ENCODE measurements around the gene AUTS2.
A peak's percentile ranks its signal among the peaks of the same experiment; 100 is the strongest.
"Not testable (repeated sequence)": the region's sequence is repeated elsewhere in the genome, so short reads cannot be mapped to it uniquely, and the experiment has no call there.

Gene AUTS2

DNA sequence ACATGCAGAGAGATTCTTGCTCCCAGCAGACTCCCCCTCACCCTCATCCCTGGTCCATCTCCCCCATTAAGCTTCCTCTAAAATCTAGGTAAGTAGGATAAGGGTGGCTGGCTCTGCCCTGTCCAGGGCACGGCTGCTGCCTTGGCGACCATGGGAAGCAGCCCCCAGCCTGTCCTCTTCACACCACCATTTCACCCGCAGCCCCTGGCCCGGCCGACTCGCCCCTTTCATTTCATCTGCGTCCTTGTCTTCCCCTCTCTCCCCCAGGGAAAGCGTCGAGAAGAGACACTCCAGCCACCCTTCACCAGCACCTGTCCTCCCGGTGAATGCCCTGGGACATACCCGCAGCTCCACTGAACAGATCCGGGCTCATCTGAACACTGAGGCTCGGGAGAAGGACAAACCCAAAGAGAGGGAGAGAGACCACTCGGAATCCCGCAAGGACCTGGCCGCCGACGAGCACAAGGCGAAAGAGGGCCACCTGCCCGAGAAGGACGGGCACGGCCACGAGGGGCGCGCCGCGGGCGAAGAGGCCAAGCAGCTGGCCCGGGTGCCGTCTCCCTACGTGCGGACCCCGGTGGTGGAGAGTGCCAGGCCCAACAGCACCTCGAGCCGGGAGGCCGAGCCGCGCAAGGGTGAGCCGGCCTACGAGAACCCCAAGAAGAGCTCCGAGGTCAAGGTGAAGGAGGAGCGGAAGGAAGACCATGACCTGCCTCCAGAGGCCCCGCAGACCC is 1191.4 kb downstream of the AUTS2 start:
- DNase-seq = no peak

DNA sequence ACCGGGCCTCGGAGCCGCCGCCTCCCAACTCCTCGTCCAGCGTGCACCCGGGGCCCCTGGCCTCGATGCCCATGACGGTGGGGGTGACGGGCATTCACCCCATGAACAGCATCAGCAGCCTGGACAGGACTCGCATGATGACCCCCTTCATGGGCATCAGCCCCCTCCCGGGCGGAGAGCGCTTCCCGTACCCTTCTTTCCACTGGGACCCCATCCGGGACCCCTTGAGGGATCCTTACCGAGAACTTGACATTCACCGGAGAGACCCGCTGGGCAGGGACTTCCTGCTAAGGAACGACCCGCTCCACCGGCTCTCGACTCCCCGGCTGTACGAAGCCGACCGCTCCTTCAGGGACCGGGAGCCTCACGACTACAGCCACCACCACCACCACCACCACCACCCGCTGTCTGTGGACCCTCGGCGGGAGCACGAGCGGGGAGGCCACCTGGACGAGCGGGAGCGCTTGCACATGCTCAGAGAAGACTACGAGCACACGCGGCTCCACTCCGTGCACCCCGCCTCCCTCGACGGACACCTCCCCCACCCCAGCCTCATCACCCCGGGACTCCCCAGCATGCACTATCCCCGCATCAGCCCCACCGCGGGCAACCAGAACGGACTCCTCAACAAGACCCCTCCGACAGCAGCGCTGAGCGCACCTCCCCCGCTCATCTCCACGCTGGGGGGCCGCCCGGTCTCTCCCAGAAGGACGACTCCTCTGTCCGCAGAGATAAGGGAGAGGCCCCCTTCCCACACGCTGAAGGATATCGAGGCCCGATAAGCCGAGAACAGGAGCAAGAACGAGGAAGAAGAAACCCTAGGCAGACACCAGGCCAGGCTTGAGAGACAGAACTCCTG is 1192.2 kb downstream of the AUTS2 start:
- no peak for DNase-seq

DNA sequence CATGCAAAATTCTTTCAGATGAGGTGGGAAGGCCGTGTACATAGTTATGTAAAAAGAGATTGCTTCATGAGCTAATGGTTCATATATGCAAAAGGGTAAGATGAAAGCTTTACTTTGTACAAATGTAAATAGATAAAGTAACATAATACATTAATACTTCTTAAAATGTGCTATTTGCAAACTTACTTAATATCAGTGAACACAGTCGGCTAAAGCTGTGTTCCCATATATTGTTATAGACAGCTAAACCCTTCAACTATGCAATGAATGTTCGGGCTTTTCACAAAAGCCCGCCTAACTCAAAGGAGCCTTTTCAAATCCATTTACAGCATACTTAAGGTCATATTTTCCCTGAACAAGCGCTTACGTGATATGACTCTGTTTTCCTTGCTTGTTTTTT is 1193.1 kb downstream of the AUTS2 start:
- no peak for DNase-seq

DNA sequence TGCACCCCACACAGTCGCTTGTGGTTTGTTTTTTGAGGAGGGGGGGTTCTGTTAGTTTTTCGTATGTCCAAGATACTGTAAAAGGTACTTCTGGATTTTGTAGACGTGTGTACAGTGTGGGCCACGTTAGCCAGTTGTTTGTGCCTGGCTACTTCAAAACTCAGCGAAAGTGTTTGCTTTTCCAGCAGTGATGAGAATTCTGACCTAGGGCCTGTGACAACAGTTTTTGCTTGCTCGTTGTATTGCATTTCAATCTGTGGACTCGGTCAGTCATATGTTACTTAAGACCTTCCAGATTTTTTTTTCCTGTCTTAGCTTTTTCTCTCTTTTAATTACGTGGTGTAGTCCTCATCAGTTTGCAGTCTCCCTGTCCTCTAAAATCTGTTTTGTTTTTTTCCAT is 1194.8 kb downstream of the AUTS2 start:
- DNase-seq = no peak

DNA sequence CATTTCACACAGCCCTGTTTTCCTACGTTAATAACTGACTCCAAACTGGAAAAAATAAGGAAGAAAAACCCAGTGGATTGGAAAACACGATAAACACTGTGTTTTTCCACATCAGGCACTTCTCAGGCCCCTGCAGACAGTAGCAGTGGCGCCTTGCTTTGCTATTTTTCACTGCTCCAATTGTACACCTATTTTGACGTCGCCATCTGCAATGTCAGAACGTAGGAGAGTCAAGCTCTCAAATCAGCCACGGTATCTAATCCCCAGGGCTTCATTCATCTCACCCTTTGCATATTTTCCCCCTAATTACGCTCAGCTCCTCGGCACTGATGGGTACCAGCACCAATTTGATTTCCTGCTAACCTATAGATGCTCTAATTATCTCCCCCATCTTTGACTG is 1195.5 kb downstream of the AUTS2 start:
- no peak for DNase-seq

DNA sequence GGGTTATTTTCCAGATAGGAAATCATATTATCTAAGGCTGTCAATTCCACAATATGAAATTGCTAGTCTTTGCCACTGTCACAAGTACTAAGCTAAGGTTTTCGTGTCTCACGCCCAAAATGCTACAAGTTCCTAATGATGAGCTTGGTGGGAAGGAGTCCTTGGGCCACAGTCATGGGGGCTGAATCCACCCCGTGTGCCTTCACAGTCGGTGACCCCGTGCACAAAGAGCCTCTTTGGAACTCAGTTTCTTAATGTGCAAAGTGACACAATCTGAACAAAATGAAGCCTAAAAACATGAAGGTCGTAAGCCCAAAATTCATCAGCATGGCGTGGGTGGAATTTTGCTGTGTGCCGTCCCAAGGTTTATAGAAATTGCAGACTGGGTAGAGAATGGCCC is 1196.7 kb downstream of the AUTS2 start:
- no peak for DNase-seq

DNA sequence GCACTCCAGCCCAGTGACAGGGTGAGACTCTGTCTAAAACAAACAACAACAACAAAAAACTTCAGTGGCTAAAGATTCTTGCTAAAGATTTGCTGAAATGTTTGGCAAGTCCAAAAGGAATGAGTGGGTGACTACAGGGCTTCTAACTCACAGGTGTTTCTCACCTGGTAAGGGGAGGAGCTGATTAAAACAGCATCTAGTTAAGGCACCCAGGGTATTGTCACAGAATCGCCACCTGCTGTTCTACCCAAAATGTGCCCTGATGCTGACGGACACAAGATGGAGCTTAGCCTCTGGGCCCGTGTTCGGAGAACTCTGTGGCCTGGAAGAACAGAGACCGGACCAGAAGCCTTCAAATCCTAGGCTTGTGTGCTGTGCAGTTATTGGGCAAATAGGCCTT is 1197.7 kb downstream of the AUTS2 start:
- no peak for DNase-seq

DNA sequence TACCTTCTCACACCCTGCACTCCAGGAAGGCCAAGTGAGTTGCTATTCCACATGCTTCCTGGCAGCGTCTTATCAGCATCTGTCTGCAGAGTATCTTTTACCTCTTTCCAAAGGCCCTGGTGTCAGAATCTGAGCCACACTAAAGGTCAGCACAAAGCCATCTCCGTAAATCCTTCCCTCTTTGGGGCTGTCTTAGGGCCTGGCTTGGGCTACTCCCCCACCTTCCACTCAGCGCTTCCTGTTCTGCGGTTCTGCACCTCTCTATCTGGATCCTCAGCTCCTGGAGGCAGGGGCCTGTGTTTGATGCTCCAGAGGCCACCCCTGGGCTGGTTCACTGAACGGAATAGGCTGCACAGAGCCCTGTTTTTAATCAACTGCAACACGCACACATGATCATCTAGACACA is 1198.8 kb downstream of the AUTS2 start:
- no peak for DNase-seq

DNA sequence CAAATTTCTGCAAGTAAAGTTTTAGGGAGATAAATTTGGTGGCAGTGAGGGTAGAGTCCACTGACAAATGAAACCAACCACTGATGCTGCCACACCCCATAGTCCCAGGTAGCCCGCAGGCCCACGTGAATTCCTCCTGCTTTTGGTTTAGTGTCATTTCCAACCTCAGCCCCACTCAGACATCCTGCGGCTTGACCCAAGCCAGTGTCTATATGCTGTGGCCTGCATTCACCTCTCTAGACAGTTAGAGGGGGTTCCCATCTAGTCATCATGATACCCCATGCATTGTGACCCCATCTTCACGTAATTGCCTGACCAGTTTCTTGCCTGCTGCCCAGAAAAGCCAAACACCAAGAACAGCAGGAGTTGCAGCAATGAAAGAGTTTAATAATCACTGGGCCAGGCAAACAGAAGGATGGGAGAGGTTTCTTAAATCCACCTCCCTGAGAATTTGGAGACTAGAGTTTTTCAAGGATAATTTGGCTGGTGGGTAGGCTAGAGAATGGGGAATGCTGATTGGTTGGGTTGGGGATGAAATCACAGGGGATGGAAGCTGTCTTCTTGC is 1201.6 kb downstream of the AUTS2 start:
- no peak for DNase-seq

DNA sequence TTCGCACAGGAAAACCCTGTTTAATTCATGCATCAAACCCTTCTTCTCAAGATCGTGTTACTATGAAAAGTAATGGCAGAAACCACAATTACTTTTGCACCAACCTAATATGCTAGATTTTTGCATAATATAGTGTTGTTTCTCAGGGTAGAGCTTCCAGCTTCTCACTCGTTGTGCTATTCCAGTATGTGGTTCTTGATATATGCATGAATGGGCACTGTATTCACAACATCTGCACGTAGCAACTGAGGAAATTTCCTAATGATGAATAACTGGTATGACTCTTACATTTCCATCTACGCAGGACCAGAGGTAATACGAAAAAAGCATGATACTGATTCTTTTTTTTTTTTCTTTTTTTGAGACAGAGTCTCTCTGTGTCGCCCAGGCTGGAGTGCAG is 1207.1 kb downstream of the AUTS2 start:
- no peak for DNase-seq

DNA sequence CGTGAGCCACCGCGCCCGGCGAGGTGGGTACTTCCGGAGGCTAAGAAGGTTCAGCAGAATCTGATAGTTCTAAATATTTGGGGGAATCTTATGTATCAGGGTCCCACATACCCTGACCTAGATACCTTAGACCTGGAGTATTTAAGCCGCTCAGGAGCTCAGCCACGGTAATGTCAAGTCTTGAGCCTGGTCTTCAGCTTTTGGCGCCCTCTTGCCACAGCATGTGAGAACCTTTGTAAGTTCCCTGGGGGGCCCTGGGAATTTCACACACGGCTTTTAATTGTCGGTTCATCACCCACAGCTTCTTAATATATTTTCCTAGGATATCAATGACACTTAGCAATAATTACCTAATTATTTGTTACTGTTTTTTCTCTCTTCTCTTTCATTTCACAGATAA is 1209.4 kb downstream of the AUTS2 start:
- DNase-seq = no peak

DNA sequence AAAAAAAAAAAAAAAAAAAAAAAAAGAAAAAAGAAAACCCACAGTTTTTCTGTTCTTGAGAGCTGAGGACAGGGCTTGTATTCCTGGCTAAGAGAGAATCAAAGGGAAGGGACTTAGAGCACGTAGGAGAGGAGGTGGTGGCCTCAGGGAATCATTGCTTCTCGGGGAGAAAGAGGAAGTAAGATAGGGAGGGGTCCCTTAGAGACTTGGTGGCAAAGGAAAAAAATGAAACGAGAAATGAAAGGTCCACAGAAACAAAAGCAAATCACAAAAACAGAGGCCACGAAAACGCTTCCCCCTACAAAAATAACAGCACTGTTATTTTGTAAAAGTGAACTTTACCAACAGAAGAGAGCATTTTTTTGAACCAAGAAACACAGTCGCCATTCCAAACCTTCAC is 1210.6 kb downstream of the AUTS2 start:
- no peak for DNase-seq

DNA sequence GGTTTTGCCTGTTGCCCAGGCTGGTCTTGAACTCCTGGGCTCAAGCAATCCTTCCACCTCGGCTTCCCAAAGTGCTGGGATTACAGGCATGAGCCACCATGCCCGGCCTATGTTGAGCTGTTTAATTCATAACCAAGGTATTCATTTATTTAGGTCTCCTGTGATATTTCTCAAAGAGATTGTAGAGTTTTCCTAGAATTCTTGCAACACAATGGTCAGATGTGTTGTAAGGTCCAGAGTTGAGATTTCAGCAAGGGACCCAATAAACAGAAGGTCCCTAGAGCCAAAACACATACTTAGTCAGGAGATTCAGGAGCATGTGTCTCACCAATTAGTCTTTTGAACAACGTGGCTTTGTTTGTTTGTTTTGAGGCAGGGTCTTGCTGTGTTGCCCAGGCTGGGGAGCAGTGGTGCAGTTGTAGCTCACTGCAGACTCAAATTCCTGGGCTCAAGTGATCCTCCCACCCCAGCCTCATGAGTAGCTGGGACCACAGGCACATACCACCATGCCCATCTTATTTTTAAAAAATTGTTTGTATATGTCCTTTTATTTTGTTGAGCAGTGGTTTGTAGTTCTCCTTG is 1212.4 kb downstream of the AUTS2 start:
- no peak for DNase-seq

DNA sequence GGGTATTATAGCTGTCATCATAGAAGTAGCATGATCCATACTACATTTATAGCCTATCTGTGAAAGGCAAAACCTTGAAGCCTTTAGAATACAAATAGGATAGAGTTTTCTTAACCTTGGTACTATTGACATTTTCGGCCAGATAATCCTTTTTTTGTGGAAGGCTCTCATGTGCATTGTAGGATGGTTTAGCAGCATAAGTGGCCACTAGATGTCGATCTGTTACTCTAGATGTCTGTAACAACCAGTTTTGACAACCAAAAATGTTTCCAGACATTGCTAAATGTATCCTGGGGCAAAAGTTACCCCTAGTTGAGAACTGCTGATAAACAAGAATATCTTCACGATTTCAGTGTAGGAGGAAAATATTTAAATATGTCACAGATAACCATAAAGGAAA is 1214.2 kb downstream of the AUTS2 start:
- no peak for DNase-seq

DNA sequence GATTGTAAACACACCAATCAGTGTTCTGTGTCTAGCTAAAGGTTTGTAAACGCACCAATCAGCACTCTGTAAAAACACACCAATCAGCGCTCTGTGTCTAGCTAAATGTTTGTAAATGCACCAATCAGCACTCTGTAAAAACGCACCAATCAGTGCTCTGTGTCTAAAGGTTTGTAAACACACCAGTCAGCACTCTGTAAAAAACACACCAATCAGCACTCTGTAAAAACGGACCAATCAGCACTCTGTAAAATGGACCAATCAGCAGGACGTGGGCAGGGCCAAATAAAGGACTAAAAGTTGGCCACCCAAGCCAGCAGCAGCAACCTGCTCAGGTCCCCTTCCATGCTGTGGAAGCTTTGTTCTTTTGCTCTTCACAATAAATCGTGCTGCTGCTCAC is 1224.2 kb downstream of the AUTS2 start:
- not testable (repeated sequence) for DNase-seq

DNA sequence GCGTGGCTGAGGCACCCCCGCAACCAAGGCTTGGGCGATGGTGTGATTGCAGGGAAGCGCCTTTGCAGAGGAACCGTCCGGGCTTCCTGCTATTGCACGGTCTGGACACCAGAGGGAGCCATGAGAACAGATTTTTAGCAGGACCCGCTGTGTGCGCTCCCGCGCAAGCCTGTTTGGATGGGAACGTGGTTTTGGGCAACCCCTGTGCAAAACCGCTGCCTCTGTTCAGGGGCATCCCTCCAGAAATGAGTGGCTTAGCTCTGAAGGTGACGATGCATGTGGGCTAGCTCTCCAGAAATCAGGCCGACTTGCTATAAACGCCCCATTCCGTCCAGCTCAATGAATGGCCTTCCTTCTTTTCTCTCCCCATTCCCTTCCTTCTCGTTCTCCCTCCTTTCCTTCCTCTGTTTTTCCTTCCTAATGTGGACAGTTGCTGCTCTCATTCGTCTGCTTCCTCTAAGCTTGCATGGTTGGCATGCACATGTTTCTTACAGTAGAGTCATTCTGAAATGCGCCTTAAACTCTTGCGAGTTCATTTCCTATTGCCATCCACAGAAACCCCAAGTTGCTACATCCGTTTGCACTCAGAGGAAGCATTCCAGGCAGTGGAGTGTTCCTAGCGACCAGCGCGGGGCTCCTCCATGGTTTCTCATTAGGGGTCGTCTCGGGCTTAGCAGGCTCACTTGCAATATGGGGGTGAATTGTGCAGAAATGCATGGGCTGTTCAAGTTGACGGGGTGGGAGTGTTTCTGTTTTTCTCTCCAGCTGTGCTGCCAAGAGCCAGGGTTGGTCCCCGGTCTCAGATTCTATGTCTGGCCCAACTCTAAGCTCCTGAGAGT is 1231.2 kb downstream of the AUTS2 start:
- peak; percentile 74 for DNase-seq

DNA sequence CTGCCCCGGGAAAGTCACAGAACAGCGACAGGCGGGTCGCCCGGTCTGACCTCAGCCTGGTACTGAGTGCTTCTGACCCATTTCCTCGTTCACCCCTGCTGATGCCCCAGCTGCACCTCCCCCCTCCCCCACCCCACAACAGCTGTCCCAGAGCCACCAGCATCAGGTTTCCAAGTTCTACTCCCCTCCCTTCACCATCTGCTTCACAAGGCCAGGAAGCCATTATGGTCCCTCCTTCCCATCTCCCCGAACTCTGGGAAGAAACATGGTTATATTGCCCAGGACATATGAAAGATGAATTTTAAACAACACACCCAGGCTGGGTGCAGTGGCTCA is 1231.8 kb downstream of the AUTS2 start:
- DNase-seq = no peak

DNA sequence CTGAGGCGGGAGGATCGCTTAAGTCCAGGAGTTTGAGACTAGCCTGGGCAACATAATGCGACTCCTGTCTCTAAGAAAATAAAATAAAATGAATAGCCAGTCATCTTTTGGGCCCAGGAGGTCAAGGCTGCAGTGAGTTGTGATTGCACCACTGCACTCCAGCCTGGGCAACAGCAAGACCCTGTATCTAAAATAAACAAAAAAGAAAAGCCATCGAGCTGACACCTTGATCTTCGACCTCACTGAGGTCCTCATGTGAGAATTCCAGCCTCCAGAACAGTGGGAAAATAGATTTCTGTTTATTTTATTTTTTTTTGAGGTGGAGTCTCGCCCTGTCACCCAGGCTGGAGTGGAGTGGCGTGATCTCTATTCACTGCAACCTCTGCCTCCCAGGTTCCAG is 1232.2 kb downstream of the AUTS2 start:
- DNase-seq = no peak

DNA sequence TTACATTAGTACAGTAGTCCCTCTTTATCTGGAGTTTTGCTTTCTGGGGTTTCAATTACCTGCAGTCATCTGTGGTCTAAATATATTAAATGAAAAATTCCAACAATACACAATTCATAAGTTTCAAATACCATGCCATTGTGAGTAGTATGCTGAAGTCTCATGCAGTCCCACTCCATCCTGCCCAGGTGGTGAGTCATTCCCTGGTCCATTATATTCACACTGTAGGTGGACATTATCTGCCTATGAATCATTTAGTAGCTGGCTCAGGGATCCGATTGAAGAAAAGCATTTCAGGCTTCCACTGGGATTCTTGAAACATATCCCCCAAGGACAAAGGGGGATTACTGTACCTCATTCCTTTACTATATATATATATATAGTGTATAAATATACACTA is 1235.5 kb downstream of the AUTS2 start:
- DNase-seq = no peak

DNA sequence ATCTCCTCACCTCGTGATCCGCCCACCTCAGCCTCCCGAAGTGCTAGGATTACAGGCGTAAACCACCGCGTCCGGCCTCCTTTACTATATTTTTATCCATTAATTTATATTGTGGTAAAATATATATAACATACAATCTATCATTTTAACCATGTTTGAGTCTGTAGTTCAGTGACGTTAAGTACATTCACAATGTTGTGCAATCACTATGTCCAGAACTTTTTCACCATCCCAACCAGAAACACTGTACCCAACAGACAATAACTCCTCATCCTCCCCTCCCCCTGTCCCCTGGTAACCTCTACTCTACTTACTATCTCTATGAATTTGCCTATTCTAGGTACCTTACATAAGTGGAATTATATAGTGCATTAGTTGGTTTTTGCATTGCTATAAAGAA is 1236.1 kb downstream of the AUTS2 start:
- no peak for DNase-seq

DNA sequence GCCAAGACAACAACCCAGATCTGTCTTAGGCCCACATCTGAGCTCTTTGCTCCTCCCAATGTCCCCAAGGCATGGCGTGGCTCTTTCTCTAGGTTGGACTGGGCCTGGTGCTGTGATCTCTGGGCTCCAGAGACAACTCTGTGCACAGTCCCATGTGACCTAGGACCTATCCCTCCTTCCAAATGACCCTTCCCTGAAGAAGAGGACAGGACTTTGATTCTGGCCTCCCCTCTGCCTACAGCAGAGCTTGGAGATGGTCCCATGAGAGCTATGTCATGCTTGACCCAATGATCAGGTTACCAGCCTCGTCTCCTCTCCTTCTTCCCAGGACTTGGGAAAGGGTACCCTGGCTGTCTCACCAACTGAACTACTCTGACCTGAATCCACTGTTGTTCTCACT is 1237.4 kb downstream of the AUTS2 start:
- DNase-seq = no peak

DNA sequence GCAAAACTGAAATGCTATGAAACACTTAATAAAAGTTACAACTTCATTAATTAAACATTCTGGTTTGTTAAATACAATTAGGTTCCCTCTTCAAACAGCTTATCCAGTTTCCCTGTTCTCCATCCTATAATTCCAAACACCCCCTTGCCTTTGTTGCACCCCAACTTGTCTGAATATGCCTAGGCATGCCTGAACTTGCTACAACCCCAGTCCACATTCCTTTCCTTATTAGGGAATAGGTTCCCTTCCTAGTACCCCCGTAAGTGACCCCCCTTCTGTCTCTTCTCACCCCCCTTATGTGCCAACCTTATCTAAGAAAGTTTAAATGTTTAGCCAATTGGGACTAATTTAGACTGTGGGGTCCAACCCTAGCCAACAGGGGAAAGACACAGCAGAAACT is 1238.0 kb downstream of the AUTS2 start:
- DNase-seq = no peak

DNA sequence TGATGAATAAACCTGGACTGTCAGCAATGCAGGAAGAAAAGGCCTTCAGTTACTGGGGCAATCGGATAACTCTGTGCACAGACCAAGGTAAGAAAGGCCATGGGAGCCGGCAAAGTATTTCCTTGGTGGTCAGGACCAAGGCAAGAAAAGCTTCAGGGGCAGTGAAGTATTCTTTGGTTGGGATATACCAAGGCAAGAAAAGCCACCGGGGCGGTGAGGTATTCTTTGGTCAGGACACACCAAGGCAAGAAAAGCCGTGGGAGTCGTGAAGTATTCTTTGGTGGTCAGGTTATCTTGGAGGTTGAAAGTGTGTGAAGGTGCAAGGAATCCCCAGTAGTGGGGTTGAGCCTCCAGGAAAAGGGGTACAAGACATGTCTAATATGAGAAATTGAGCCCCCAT is 1238.7 kb downstream of the AUTS2 start:
- no peak for DNase-seq
